Subcutaneous adipose tissue (tissue), 4 donors: ENCODE data around the gene ARHGAP12. TPM values are rescaled to one million over a fixed set of nuclear protein-coding genes. Genes with fewer than 3 reads are reported as not detected.

Experiments used
- total RNA-seq, 4 donors: library from RNA; depleted of rRNA; stranded (reverse); fragments of >200 nt; gene quantifications; one replicate each; pipeline ENCODE4 v1.1.0, GENCODE V29; 2016
- TF ChIP-seq, protein P1 (sequence below): fragments of 450-650 bp; IDR thresholded peaks from one replicate; pipeline ENCODE4 v1.5.1; 2016; ENCODE audit warnings: low read depth, mild to moderate bottlenecking, control low read depth, antibody characterized with exemption, moderate library complexity

The ARHGAP12 gene
- total RNA-seq, 4 donors from 2014 or later = 32.4 to 52.9 (median 45.1) TPM

DNA sequence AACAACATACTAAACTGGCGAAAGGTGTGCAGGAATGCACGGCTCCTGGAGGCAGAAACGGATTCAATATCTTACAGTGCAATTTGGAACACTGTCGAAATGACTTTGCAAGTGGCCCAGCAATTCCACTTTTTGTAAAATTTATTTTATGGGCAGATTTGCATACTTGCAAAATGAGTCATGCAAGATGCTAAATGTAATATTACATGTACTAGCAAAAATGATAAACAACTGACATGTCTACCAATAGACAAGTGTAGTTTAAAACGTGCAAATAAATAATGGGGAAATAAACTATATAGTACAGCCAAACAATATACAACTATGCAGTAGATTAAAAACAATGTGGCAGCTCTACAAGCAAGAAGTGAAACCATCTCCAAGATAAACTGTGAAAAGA, 97.7 kb downstream of the ARHGAP12 start:
- TF ChIP-seq, protein P1, sequence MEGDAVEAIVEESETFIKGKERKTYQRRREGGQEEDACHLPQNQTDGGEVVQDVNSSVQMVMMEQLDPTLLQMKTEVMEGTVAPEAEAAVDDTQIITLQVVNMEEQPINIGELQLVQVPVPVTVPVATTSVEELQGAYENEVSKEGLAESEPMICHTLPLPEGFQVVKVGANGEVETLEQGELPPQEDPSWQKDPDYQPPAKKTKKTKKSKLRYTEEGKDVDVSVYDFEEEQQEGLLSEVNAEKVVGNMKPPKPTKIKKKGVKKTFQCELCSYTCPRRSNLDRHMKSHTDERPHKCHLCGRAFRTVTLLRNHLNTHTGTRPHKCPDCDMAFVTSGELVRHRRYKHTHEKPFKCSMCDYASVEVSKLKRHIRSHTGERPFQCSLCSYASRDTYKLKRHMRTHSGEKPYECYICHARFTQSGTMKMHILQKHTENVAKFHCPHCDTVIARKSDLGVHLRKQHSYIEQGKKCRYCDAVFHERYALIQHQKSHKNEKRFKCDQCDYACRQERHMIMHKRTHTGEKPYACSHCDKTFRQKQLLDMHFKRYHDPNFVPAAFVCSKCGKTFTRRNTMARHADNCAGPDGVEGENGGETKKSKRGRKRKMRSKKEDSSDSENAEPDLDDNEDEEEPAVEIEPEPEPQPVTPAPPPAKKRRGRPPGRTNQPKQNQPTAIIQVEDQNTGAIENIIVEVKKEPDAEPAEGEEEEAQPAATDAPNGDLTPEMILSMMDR = no peak

DNA sequence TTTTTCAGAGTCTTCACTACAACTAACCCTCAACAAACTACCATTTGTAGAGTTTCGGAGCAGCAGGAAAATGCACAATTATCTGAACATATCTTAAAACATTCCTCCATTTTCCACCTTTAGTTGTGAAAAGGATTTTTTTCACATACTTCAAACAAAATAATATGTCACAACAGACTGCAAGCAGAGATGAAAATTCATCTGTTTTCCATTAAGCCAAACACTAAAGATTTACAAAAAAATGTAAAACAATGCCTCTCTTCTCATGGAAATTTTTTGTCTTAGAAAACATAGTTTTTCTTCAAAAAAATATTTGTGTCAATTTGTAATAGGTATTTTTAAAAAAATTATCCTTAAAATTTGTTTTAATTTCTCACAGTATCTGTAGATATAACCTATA, 98.9 kb downstream of the ARHGAP12 start:
- TF ChIP-seq, protein P1 = no peak

DNA sequence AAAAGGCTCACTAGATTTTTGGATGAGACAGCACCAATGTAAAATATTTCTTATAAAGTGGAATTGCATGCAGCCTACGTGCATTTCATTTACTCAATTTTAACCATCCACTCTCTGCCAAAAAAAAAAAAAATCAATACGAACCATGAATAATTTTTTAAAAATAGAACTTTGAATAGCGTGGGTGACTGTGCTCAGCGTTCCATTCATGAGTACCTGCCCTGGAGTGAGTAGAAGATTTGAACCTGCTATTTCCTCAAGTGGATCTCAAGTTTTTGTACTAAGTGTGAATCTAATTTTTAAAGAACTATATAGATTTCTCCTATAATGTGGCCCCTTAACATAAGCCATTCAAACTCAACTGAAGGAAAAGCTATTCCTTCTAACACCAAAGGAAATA, 105.3 kb downstream of the ARHGAP12 start:
- TF ChIP-seq, protein P1 = no peak

DNA sequence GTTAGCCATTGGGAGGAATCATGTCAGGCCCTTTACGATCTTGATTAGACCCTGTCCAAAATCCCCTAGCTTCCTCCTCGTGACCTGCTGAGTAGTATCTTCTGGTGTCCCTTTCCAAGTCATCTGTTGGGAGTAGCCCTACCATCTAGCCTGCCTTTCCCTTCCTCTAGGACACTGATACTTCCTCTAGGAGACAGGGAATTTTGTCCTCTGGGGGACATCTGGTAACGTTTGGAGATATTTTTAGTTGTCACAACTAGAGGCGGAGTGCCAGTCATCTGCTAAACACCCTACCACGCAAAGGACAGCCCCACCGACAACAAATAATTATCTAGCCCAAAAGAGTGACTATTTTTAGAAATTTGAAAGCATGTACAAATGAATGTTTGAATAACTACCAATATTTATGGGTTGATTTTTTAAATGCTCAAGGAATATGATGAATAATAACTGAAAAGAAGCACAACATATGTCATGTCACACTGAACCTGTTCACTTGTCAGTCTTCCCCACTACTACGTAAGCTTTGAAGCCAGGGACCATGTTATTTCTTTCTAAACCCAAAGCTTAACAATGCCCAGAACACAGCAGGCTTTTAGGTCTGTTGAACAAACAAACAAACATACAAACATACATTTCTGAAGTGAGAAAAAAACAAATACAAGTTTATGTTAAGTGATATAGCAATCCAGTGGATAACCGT, 105.9 kb downstream of the ARHGAP12 start:
- TF ChIP-seq, protein P1 = no peak

DNA sequence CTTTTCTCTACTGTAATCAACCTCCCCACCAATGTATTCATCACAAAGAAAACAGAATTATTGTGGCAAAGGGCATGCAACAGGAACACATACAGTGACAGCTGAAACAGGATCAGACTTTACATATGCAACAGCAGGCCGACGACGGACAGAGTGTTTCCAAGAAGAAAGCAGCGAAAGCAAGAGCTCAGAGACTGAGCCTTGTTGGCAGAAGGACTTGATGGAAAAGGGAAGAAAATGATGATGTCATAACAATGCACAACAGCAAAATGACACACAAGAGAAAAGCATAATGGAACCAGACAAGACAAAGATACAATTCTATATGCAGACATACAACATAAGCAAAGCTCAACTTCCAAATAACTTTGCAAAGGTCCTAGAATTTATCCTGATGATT, 106.5 kb downstream of the ARHGAP12 start:
- TF ChIP-seq, protein P1 = no peak

DNA sequence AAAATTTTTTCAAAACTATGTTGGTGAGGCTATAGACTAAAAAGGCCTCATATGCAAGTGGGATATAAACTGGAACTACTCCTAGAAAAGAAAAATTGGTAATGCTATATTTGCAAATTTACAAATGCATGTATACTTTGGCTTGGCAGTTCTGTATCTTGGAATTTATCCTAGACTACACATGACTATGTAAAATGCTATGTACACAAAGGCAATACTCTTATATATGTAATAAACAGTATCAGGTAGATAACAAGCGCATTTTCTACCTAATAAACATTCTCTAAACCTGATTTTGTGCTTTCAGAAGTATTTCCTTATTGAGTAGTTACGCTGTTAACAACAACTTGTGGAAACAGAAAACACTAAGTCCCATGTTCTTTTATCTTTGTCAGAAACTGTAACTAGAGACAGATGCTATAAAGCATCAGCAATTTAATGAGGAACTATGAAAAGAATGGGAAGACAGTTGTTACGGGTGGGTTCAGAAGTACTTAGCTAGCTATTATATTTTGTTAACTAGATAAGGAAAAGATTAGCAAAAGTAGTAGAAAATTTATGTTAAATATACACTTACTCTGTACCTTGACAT, 107.8 kb downstream of the ARHGAP12 start:
- TF ChIP-seq, protein P1 = no peak

DNA sequence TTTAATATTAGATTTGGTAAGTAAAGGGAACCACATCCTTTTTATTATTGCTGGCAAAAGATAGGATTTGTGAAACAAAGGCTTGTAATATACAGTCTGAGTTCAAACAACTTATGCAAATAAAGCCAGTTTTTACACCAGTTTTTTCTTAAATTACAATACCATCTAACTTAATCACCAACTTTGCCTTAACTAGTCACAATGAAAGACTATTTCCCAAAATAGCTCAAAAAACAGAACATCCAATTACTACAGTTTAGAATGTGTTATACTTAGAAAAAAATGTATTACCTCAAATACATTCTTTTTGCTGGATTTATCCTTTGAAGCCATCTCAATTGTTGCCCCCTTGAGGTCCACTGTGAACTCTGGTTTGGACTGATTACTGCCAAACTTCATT, 108.5 kb downstream of the ARHGAP12 start:
- TF ChIP-seq, protein P1 = no peak
